K562 (cell line): ENCODE results near the gene TEX52. TPM values are rescaled to one million over a fixed set of nuclear protein-coding genes. Genes with fewer than 3 reads are reported as not detected.

Source experiments
- ATF2 ChIP-seq: sonication (generic); formaldehyde crosslinking; IDR thresholded peaks from 2 replicates; pipeline ENCODE4 v1.8.1; 2022; ENCODE audit warnings: missing genetic modification reagents
- CREBBP ChIP-seq: IDR thresholded peaks from one replicate; pipeline ENCODE4 v1.6.1; 2012; ENCODE audit warnings: low read depth, mild to moderate bottlenecking, control low read depth, inconsistent platforms, low read length
- GTF2A2 ChIP-seq: IDR thresholded peaks from 2 replicates; pipeline ENCODE4 v1.6.1; 2016; ENCODE audit warnings: mild to moderate bottlenecking, missing genetic modification characterization, missing compliant biosample characterization
- HMG20B ChIP-seq: fragments of 250-450 bp; sonication (Bioruptor Pico); IDR thresholded peaks from 2 replicates; pipeline ENCODE4 v1.5.0; 2021; ENCODE audit warnings: mild to moderate bottlenecking
- KAT2B ChIP-seq: IDR thresholded peaks from one replicate; pipeline ENCODE4 v1.6.1; 2012; ENCODE audit warnings: low read depth, mild to moderate bottlenecking, control low read depth, inconsistent platforms, low read length, moderate library complexity
- MLLT1 ChIP-seq, 2 experiments: fragments of 450-650 bp; IDR thresholded peaks; 2 replicates each; pipeline ENCODE4 v1.6.1; 2016
- PHB ChIP-seq: fragments of 250-450 bp; sonication (Bioruptor Pico); IDR thresholded peaks from 2 replicates; pipeline ENCODE4 v1.5.0; 2021
- POLR2A ChIP-seq: fragments of 450-650 bp; conservative IDR thresholded peaks from 2 replicates; pipeline ENCODE4 v1.6.1; 2016
- RBM14 ChIP-seq: fragments of 200-400 bp; formaldehyde crosslinking; IDR thresholded peaks from 2 replicates; pipeline ENCODE4 v1.6.1; 2018; ENCODE audit warnings: low read depth, mild to moderate bottlenecking, low read length, moderate library complexity, borderline replicate concordance; ENCODE audit not compliant: insufficient read depth
- RBM25 ChIP-seq: fragments of 200-400 bp; formaldehyde crosslinking; IDR thresholded peaks from 2 replicates; pipeline ENCODE4 v1.6.1; 2018; ENCODE audit warnings: low read length, low read depth, moderate library complexity; ENCODE audit not compliant: severe bottlenecking
- THRB ChIP-seq: fragments of 450-650 bp; formaldehyde crosslinking; conservative IDR thresholded peaks from 2 replicates; pipeline ENCODE4 v1.4.0; 2022; ENCODE audit warnings: mild to moderate bottlenecking, missing genetic modification characterization
- XRCC3 ChIP-seq: fragments of 450-650 bp; IDR thresholded peaks from 2 replicates; pipeline ENCODE4 v1.6.1; 2017; ENCODE audit warnings: mild to moderate bottlenecking, moderate library complexity
- ZNF23 ChIP-seq: fragments of 250-450 bp; sonication (Bioruptor Pico); IDR thresholded peaks from 2 replicates; pipeline ENCODE4 v1.4.0; 2020; ENCODE audit warnings: mild to moderate bottlenecking
- ZNF318 ChIP-seq, 2 experiments: fragments of 450-650 bp; IDR thresholded peaks; 2 replicates each; pipeline ENCODE4 v1.6.1; 2016; ENCODE audit warnings: mild to moderate bottlenecking in 2 of 2, borderline replicate concordance in 1 of 2, low read depth in 1 of 2, moderate library complexity in 1 of 2
- ZNF507 ChIP-seq: conservative IDR thresholded peaks from 2 replicates; pipeline ENCODE4 v1.6.1; 2017; ENCODE audit warnings: missing genetic modification characterization, missing compliant biosample characterization
- ZNF785 ChIP-seq: fragments of 250-450 bp; sonication (Bioruptor Pico); IDR thresholded peaks from 2 replicates; pipeline ENCODE4 v1.4.0; 2020; ENCODE audit warnings: mild to moderate bottlenecking
- polyA plus RNA-seq, 8 experiments: library from polyadenylated mRNA; depleted of rRNA in 4 of 8; stranded (reverse) in 5 of 8; unstranded in 3 of 8; fragments of >200 nt; fragmentation: Nextera tagmentation in 2 of 8; fragmentation: Illumina TruSeq in 1 of 8; extraction: Ambion mirVana in 2 of 8; extraction: Trizol in 1 of 8; gene quantifications; 2 replicates each; pipeline versions ENCODE4 v1.2.1 to v1.2.3, GENCODE V29; 2011 to 2014; ENCODE audit warnings: inconsistent platforms in 1 of 8, missing spikeins in 1 of 8
- total RNA-seq, 7 experiments: library from RNA; depleted of rRNA in 6 of 7; stranded (reverse); fragments of >200 nt in 6 of 7; fragmentation: Illumina TruSeq in 2 of 7; extraction: Trizol in 2 of 7; gene quantifications; 2 replicates each; pipeline versions ENCODE4 v1.2.1 to v1.2.3, GENCODE V29; 2011 to 2021; ENCODE audit warnings: low replicate concordance in 1 of 7

TEX52 gene
- total and polyA plus RNA-seq, 9 of the 15 experiments (the other 6 are each of a cell fraction or from before 2014, with no cell fraction given): not detected

GRCh38 chr12:2890388-2891239 lies 33.8 kb upstream of the TEX52 start, which contains the start of gene TULP3 (continued):
- no peak for TF ChIP-seq ZNF318 (IDR thresholded peaks at IDR 0.05; ENCODE audit: borderline replicate concordance in 1 of 2, low read depth in 1 of 2)
- TF ChIP-seq ZNF785 (CRISPR knock-in tag): no peak
- TF ChIP-seq RBM14: no peak
- TF ChIP-seq POLR2A: peak; percentile 71
- TF ChIP-seq ATF2: no peak
- TF ChIP-seq RBM25: peak; percentile 99
- TF ChIP-seq CREBBP: no peak
- TF ChIP-seq THRB (CRISPR knock-in tag): no peak
- 0 out of 2 replicates have a peak, but pooled peaks have one; percentile 38 for TF ChIP-seq PHB
- no peak for TF ChIP-seq ZNF507 (tag)
- TF ChIP-seq GTF2A2: no peak
- TF ChIP-seq MLLT1 (IDR thresholded peaks at IDR 0.05): no peak
- TF ChIP-seq KAT2B: no peak
- TF ChIP-seq XRCC3: no peak
- TF ChIP-seq HMG20B (CRISPR knock-in tag): no peak
- no peak for TF ChIP-seq ZNF23
